IgD-negative memory B cell (primary cell): ENCODE data around the gene STX4. TPM values are rescaled to one million over a fixed set of nuclear protein-coding genes. Genes with fewer than 3 reads are reported as not detected.

Experiments used
- H3K27ac Mint-ChIP-seq, 3 donors: one replicate each; pipeline ENCODE4 v1.8.0; 2020 to 2022; ENCODE audit warnings: mild to moderate bottlenecking in 3 of 3, mixed read lengths in 3 of 3, moderate library complexity in 1 of 3
- H3K27me3 Mint-ChIP-seq: one replicate; pipeline ENCODE4 v1.8.0; 2021; ENCODE audit warnings: mixed read lengths
- H3K36me3 Mint-ChIP-seq: one replicate; pipeline ENCODE4 v1.8.0; 2020; ENCODE audit warnings: mild to moderate bottlenecking, mixed read lengths
- H3K4me1 Mint-ChIP-seq, 3 donors: one replicate each; pipeline ENCODE4 v1.8.0; 2020 to 2022; ENCODE audit warnings: mixed read lengths in 3 of 3, mild to moderate bottlenecking in 1 of 3
- H3K4me3 Mint-ChIP-seq, 4 donors: one replicate each; pipeline ENCODE4 v1.8.0; 2020 to 2022; ENCODE audit warnings: mild to moderate bottlenecking in 4 of 4, mixed read lengths in 4 of 4, moderate library complexity in 3 of 4
- H3K9me3 Mint-ChIP-seq, 3 donors: one replicate each; pipeline ENCODE4 v1.8.0; 2020 to 2021; ENCODE audit warnings: mixed read lengths in 3 of 3, mild to moderate bottlenecking in 1 of 3
- polyA plus RNA-seq: library from polyadenylated mRNA; unstranded; fragments of 300-500 nt; fragmentation: Illumina TruSeq; gene quantifications from one replicate; pipeline ENCODE4 v1.2.3, GENCODE V29; 2021

The STX4 gene
- polyA plus RNA-seq, 1 donor from 2014 or later = 30.3 TPM

GRCh38 chr16:31087481-31087880 lies 54.1 kb downstream of the STX4 start:
- Mint-ChIP-seq H3K4me3 (no peak overlapping the region), H3K27me3 (no peaks in the 10 kb centered on the region), H3K9me3 (no peaks in the 10 kb centered on the region), H3K27ac (no peak overlapping the region), H3K4me1 (peaks cover 0 to 1% (median 0%) of the 10 kb centered on the region in 3 donors), H3K36me3 (no peaks in the 10 kb centered on the region)

GRCh38 chr16:31087971-31088370 lies 54.6 kb downstream of the STX4 start:
- H3K4me1 Mint-ChIP-seq = peaks cover 0 to 1% (median 0%) of the 10 kb centered on the region in 3 donors
- no peaks in the 10 kb centered on the region for H3K27me3 Mint-ChIP-seq
- H3K36me3 Mint-ChIP-seq = no peaks in the 10 kb centered on the region
- no peak overlapping the region for H3K27ac Mint-ChIP-seq
- no peaks in the 10 kb centered on the region for H3K9me3 Mint-ChIP-seq
- H3K4me3 Mint-ChIP-seq = no peak overlapping the region

- H3K36me3 Mint-ChIP-seq = no peaks in the 10 kb centered on the region
- peaks cover 0 to 4% (median 3%) of the 10 kb centered on the region in 3 donors for H3K4me1 Mint-ChIP-seq
- no peaks in the 10 kb centered on the region for H3K9me3 Mint-ChIP-seq
- H3K27ac Mint-ChIP-seq = no peak within 1 kb of the TSS
- H3K4me3 Mint-ChIP-seq = no peak within 1 kb of the TSS
- H3K27me3 Mint-ChIP-seq = no peaks in the 10 kb centered on the region
Observed at GRCh38 chr16:31088459-31089183, 55.3 kb downstream of the STX4 start, which contains the start of gene PRSS53. Gene PRSS53 (minus strand): TSS chr16:31088943. CDS start chr16:31088809, 134 bp downstream.

- Mint-ChIP-seq H3K9me3 (no peaks in the 10 kb centered on the region), H3K4me3 (no peak overlapping the region), H3K27ac (no peak overlapping the region)
Observed at GRCh38 chr16:31089199-31089598, 55.8 kb downstream of the STX4 start.

More at GRCh38 chr16:31089199-31089598, 55.8 kb downstream of the STX4 start:
- peaks cover 2% of the 10 kb centered on the region for H3K36me3 Mint-ChIP-seq
- H3K4me1 Mint-ChIP-seq = peaks cover 5 to 8% (median 7%) of the 10 kb centered on the region in 3 donors
- H3K27me3 Mint-ChIP-seq = no peaks in the 10 kb centered on the region

Other genes starting within 250 kb of the STX4 start
- 0.30 TPM for gene ZNF629, start 246.4 kb upstream of the STX4 start, polyA plus RNA-seq
- 45.0 TPM for gene BCL7C, start 139.5 kb upstream of the STX4 start, polyA plus RNA-seq
- gene CTF1, start 136.9 kb upstream of the STX4 start, polyA plus RNA-seq = not detected
- gene FBXL19, start 110.0 kb upstream of the STX4 start, polyA plus RNA-seq = 0.26 TPM
- gene ORAI3, start 84.5 kb upstream of the STX4 start, polyA plus RNA-seq = 68.8 TPM
- 3.0 TPM for gene SETD1A, start 75.8 kb upstream of the STX4 start, polyA plus RNA-seq
- gene HSD3B7, start 48.4 kb upstream of the STX4 start, polyA plus RNA-seq = not detected
- 0.18 TPM for gene STX1B, start 22.9 kb upstream of the STX4 start, polyA plus RNA-seq
- 10.6 TPM for gene ZNF668, start 40.7 kb downstream of the STX4 start, polyA plus RNA-seq
- 9.3 TPM for gene ZNF646, start 40.9 kb downstream of the STX4 start, polyA plus RNA-seq
- 0.83 TPM for gene PRSS53, start 55.4 kb downstream of the STX4 start, polyA plus RNA-seq
- 90.7 TPM for gene VKORC1, start 61.2 kb downstream of the STX4 start, polyA plus RNA-seq
- gene BCKDK, start 74.8 kb downstream of the STX4 start, polyA plus RNA-seq = 38.2 TPM
- gene KAT8, start 84.1 kb downstream of the STX4 start, polyA plus RNA-seq = 69.5 TPM
- gene PRSS8, start 102.2 kb downstream of the STX4 start, polyA plus RNA-seq = not detected
- gene PRSS36, start 116.5 kb downstream of the STX4 start, polyA plus RNA-seq = 1.4 TPM
- 167 TPM for gene FUS, start 146.6 kb downstream of the STX4 start, polyA plus RNA-seq
- gene PYCARD, start 169.2 kb downstream of the STX4 start, polyA plus RNA-seq = 130 TPM
- not detected for gene TRIM72, start 180.6 kb downstream of the STX4 start, polyA plus RNA-seq
- gene PYDC1, start 183.6 kb downstream of the STX4 start, polyA plus RNA-seq = not detected
- gene ITGAM, start 226.4 kb downstream of the STX4 start, polyA plus RNA-seq = 23.2 TPM